DMS53 (cell line): ENCODE data around the gene PTPN14.

Experiments
- DNase-seq: peaks from one replicate; lab custom pipeline; 2025; lab: John Stamatoyannopoulos, UW

PTPN14 gene

DNA sequence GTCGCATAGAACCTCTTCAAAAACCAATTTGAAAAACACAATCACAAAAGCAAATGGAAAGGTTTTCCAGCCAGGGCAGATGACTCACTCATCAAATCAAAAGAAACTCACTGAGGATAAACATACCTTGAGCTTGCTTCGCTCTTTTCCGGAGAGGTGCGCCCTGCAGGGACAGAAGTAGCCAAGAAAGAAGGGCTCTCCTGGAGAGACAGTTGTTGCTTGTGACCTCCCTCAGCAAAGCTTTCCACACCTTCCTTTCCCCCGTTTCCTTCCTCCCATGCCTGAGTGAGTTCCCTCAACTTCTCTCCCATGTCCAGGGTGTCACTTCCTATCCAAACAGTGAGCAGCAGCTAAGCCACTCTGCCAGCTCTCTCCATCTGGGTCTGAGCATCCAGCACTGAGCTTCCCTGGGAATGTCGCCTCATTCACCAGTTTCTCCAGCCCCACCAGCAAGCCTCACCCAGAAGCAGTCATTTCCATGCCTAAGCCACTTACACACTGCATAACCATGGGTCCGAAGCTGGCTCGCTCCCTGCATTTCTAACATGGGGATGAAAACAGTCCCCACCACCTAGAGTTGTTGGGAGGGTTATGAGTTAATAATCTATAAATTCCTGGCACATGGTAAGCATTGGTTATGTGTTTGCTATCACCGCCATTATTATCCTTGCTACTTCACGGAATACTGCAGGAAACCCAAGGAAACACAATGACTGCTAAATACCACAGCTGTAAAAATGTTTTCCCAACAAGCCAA, 75.0 kb downstream of the PTPN14 start:
- DNase-seq: peak; percentile 86

- DNase-seq: no peak
Measured at GRCh38 chr1:214475746-214476145, 75.7 kb downstream of the PTPN14 start.

GRCh38 chr1:214475331-214475730, 76.1 kb downstream of the PTPN14 start:
- DNase-seq: no peak

DNA sequence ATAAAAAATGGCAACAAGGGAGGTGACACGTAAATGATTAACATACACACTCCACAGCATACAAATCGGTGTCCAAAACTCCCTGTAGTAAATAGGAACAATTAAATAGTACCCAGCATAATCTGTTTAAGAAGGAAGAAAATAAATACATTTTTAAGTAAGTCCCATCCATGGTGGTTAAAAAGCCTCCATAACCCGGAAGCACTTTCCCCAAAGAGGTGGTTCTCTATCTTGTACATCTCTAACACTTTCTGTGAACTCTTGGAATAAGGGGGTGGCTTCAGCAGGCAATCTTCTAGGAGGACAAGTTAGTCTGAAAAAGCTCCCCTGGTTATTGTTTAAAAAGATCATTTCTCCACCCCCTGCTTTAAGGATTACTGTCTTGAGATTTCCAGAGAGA, 76.9 kb downstream of the PTPN14 start:
- DNase-seq: peak; percentile 52

- DNase-seq: no peak
Measured at GRCh38 chr1:214473862-214474261, 77.5 kb downstream of the PTPN14 start.

GRCh38 chr1:214473387-214473786, 78.0 kb downstream of the PTPN14 start:
- no peak for DNase-seq

DNA sequence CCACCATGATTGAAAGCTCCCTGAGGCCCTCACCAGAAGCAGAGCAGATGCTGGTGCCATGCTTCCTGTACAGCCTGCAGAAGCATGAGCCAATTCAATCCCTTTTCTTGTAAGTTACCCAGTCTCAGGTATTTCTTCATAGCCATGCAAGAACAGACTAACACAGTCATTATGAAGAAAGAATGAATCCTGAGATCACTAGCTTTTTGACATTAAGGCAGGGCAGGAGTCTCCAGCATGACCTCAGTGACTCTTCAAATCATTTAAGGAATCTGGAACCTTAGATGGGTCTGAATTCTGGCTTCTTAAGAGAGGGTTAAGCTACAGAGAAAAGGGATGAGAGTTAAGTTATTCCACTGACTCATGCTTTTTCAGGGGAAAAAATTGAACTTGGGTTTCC, 79.0 kb downstream of the PTPN14 start:
- DNase-seq: no peak

GRCh38 chr1:214471458-214471857, 79.9 kb downstream of the PTPN14 start:
- DNase-seq: no peak

DNA sequence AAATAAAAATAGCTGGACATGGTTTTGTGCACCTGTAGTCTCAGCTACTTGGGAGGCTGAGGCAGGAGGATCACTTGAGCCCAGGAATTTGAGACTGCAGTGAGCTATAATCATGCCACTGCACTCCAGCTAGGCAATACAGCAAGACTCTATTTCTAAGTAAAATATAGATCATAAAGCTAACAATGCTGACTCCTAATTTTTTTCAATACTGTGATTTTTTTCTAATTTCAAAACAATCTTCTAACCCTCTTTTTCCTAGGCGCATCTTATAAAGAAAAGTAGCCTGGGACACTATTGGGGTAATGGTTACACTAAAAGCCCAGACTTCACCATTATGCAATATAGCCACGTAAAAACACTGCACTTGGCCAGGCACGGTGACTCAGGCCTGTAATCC, 81.3 kb downstream of the PTPN14 start:
- no peak for DNase-seq

GRCh38 chr1:214469290-214469689, 82.1 kb downstream of the PTPN14 start:
- peak; percentile 18 for DNase-seq

DNA sequence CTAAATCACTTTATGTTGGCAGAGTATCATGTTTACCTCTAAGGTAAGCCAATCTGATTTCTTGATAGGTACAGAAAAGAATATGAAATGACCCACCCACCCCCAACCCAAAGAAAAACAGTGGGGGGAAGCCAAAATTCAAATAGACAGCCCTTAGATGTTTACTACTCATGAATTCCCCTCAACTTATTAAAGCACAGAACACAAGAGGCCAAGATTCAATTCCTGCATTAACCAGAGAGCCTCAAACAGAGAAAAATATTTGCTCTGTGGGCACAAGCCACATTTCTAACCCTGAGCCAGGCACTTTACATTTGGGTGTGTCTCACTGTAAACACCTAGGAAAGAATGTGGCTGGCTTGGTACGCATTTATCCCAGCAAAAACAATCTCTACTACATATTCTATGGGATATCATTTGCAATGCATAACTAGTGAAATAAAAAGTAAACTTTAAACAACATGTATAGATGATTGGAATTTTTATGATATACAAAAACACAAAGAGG, 84.3 kb downstream of the PTPN14 start:
- no peak for DNase-seq

GRCh38 chr1:214466403-214467077, 84.9 kb downstream of the PTPN14 start:
- no peak for DNase-seq

DNA sequence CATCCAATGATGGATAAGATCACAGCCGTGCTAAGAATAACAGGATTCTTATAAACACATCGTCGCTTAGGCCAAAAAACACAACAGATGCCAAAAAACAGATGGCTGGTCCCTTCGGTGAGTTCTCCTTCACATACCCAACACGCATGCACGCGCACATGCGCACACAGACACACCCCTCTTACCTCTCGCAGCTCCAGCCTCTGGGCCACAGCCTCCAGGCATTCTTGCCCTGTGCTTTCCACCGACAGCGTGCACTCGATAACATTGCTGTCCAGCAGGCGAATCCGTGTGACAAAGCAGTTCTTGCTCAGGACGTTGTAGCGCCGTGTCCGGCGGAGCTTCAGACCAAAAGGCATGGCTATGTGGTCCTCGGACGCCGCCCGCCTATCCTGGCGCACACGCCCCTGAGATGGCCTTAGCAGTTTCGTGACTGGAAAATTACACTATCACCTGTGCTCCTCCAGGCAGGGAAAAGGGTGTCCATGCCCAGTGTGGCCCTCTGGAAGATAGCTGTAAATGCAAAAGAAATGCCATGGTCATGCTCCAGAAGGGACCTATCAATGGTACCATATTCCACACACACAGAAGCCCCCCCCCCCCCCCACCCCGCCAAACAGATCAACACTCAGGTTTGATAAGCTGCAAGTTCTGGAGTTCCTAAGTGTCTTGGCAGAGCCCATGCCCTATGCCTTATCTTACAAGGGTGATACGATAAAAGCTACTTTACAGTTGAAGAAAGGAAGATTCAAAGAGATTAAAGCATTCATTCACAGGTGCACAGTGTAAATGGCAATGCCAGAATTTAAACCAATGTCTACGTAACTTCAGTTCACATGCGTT, 86.7 kb downstream of the PTPN14 start:
- DNase-seq: no peak

- no peak for DNase-seq
Measured at GRCh38 chr1:214463596-214463995, 87.8 kb downstream of the PTPN14 start.

GRCh38 chr1:214462882-214463281, 88.5 kb downstream of the PTPN14 start:
- no peak for DNase-seq

GRCh38 chr1:214461305-214461704, 90.1 kb downstream of the PTPN14 start:
- no peak for DNase-seq

- DNase-seq: no peak
Measured at GRCh38 chr1:214460304-214460916, 91.0 kb downstream of the PTPN14 start.

- no peak for DNase-seq
Measured at GRCh38 chr1:214459895-214460294, 91.5 kb downstream of the PTPN14 start.

- DNase-seq: no peak
Measured at GRCh38 chr1:214458541-214458940, 92.9 kb downstream of the PTPN14 start.

DNA sequence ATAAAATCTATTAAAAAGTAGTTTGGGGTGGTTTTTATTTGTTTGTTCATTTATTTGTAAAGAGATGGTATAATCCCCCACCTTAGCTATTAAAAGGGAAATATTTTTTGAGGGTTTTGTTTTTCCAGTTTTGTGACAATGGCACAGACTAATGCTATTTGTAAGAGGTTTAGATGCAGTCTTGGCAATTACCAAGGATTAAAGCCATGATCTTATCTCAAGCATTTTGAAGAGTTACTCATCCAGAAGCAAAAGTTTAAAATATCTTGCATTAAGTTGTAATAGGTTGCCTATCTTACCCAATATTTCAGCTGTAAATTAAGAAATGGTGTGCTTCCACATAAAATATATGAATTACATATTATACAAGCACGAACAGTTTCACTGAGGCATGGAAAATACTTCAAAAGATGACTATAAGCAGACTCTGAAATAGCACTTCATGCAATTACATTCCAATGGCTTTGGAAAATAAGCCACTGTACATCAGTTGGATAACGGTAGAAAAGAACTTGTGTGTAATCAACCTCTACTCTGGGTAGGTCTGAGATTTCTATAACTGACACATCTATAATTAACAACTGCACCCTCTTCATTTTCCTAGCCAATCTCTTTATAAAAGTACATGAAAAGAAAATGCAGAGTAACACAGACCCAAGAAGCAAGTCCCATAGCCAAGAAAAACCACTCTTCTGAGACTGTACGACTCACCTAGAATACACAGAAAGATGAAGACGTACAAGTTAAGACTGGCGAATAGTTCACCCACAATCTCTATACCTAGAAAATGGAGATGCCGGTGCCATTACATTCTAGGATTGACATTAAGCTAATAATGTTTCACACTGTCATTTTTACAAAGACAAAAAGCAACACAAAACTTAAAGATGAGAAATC, 95.2 kb downstream of the PTPN14 start:
- DNase-seq: no peak

GRCh38 chr1:214455479-214455878, 95.9 kb downstream of the PTPN14 start:
- DNase-seq: no peak
